ENCODE data around the gene ADAMTS9. TPM values are rescaled to one million over a fixed set of nuclear protein-coding genes. Genes with fewer than 3 reads are reported as not detected.

The ADAMTS9 gene
- total RNA-seq, 1 experiment from 2014 or later, result 1.2 TPM

GRCh38 chr3:64467255-64467944, 220.4 kb downstream of the ADAMTS9 start:
- intact Hi-C loops (cut with micrococcal nuclease; ENCODE audit: unreplicated experiment), result loop anchor here (10.0 kb wide), 1 partner anchor 63 kb away; no protein-coding TSS in a partner anchor
- no peaks in the 10 kb centered on the region for H4K20me1 ChIP-seq (ENCODE audit: insufficient read depth)
- H3K4me3 ChIP-seq, result no peak overlapping the region
- no peaks in the 10 kb centered on the region for H3K79me2 ChIP-seq (ENCODE audit: low read depth)
- no peaks in the 10 kb centered on the region for H3K27me3 ChIP-seq (ENCODE audit: insufficient read depth, low read depth)
- no peaks in the 10 kb centered on the region for H3K9me2 ChIP-seq (ENCODE audit: insufficient read depth)
- no TSS peak for BruUV-seq (replicated peaks)
- H2AFZ ChIP-seq, result no peak overlapping the region
- H3K36me3 ChIP-seq (ENCODE audit: low read depth), result no peaks in the 10 kb centered on the region
- H3K4me2 ChIP-seq, result no peak overlapping the region
- no peak for TF ChIP-seq EZH2 (IDR thresholded peaks at IDR 0.05; ENCODE audit: low read depth)
- TF ChIP-seq, protein P1, sequence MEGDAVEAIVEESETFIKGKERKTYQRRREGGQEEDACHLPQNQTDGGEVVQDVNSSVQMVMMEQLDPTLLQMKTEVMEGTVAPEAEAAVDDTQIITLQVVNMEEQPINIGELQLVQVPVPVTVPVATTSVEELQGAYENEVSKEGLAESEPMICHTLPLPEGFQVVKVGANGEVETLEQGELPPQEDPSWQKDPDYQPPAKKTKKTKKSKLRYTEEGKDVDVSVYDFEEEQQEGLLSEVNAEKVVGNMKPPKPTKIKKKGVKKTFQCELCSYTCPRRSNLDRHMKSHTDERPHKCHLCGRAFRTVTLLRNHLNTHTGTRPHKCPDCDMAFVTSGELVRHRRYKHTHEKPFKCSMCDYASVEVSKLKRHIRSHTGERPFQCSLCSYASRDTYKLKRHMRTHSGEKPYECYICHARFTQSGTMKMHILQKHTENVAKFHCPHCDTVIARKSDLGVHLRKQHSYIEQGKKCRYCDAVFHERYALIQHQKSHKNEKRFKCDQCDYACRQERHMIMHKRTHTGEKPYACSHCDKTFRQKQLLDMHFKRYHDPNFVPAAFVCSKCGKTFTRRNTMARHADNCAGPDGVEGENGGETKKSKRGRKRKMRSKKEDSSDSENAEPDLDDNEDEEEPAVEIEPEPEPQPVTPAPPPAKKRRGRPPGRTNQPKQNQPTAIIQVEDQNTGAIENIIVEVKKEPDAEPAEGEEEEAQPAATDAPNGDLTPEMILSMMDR (conservative IDR thresholded peaks at IDR 0.05), result no peak
- H3K9me3 ChIP-seq (ENCODE audit: insufficient read depth, low read depth), result no peaks in the 10 kb centered on the region
- no peak overlapping the region for H3K27ac ChIP-seq
- ChIA-PET CTCF (no interaction called here), POLR2A (ENCODE audit: unreplicated experiment) (no interaction called here)
- no peak for DNase-seq
- no peaks in the 10 kb centered on the region for H3K4me1 ChIP-seq (replicated peaks; ENCODE audit: insufficient read depth)
- no peaks in the 10 kb centered on the region for H3F3A ChIP-seq (ENCODE audit: insufficient read depth, low read depth)

Measured in PC-9 (cell line).